Suprapubic skin (tissue), 4 donors: ENCODE results near the gene UBE2E3. TPM values are rescaled to one million over a fixed set of nuclear protein-coding genes. Genes with fewer than 3 reads are reported as not detected.

Experiments used
- DNase-seq, 2 donors: peaks; one replicate each; pipeline ENCODE4 v3.0.0-alpha.2; 2019; ENCODE audit warnings: low spot score in 2 of 2
- H3K27ac ChIP-seq: fragments of 200-600 bp; sonication (generic); one replicate; pipeline ENCODE4 v1.5.1; 2019
- H3K27me3 ChIP-seq: fragments of 200-600 bp; sonication (generic); one replicate; pipeline ENCODE4 v1.5.1; 2019
- H3K36me3 ChIP-seq: fragments of 200-600 bp; sonication (generic); one replicate; pipeline ENCODE4 v1.5.1; 2019
- H3K4me1 ChIP-seq: fragments of 200-600 bp; sonication (generic); one replicate; pipeline ENCODE4 v1.5.1; 2019
- H3K4me3 ChIP-seq: fragments of 200-600 bp; sonication (generic); one replicate; pipeline ENCODE4 v1.5.1; 2019; ENCODE audit warnings: mild to moderate bottlenecking
- H3K9me3 ChIP-seq: fragments of 200-600 bp; sonication (generic); one replicate; pipeline ENCODE4 v1.5.1; 2019
- CTCF ChIP-seq, 2 donors: fragments of 200-600 bp in 1 of 2; fragments of 450-650 bp in 1 of 2; sonication (generic) in 1 of 2; IDR thresholded peaks; one replicate each; pipeline ENCODE4 v1.5.1; 2016 to 2019; ENCODE audit warnings: antibody characterized with exemption in 2 of 2, mild to moderate bottlenecking in 1 of 2, moderate library complexity in 1 of 2
- EP300 ChIP-seq: sonication (generic); formaldehyde crosslinking; IDR thresholded peaks from one replicate; pipeline ENCODE4 v1.6.1; 2017; ENCODE audit warnings: antibody characterized with exemption
- POLR2A ChIP-seq, 2 donors: fragments of 450-650 bp; IDR thresholded peaks; one replicate each; pipeline ENCODE4 v1.6.1; 2017; ENCODE audit warnings: antibody characterized with exemption in 2 of 2, mild to moderate bottlenecking in 2 of 2, moderate library complexity in 2 of 2
- POLR2AphosphoS5 ChIP-seq, 3 donors: sonication (generic); formaldehyde crosslinking; IDR thresholded peaks; one replicate each; pipeline ENCODE4 v1.6.1; 2017; ENCODE audit warnings: antibody characterized with exemption in 3 of 3
- WGBS: methylation state at CpG from one replicate; pipeline ENCODE4 v1.1.5; 2018; 5-methylcytosine and 5-hydroxymethylcytosine counted together
- total RNA-seq, 4 donors: library from RNA; depleted of rRNA; stranded (reverse); fragments of >200 nt; gene quantifications; one replicate each; pipeline ENCODE4 v1.1.0, GENCODE V29; 2016

The UBE2E3 gene
- total RNA-seq, 4 donors from 2014 or later, result 50.6 to 79.5 (median 66.1) TPM

- peaks cover 3% of the 10 kb centered on the region for H3K27me3 ChIP-seq
- DNase-seq, result no peak
- H3K27ac ChIP-seq, result no peak overlapping the region
- no peaks in the 10 kb centered on the region for H3K4me1 ChIP-seq
- H3K36me3 ChIP-seq, result no peaks in the 10 kb centered on the region
- no peaks in the 10 kb centered on the region for H3K9me3 ChIP-seq
- no peak for TF ChIP-seq CTCF (IDR thresholded peaks at IDR 0.05)
- TF ChIP-seq POLR2AphosphoS5 (IDR thresholded peaks at IDR 0.05), result no peak
- TF ChIP-seq EP300, result no peak
- no peak for TF ChIP-seq POLR2A (IDR thresholded peaks at IDR 0.05)
- 64% methylated on average over 4 of the region's 4 CpGs for WGBS
- no peak overlapping the region for H3K4me3 ChIP-seq
Observed at GRCh38 chr2:180962727-180963314, 17.6 kb upstream of the UBE2E3 start.

GRCh38 chr2:180966378-180966777, 14.0 kb upstream of the UBE2E3 start:
- Histone ChIP-seq H3K36me3 (no peaks in the 10 kb centered on the region), H3K9me3 (no peaks in the 10 kb centered on the region), H3K4me3 (no peak overlapping the region), H3K27me3 (peaks cover 3% of the 10 kb centered on the region), H3K4me1 (no peaks in the 10 kb centered on the region), H3K27ac (no peak overlapping the region)
- no peak for TF ChIP-seq CTCF (IDR thresholded peaks at IDR 0.05)
- TF ChIP-seq POLR2AphosphoS5 (IDR thresholded peaks at IDR 0.05), result no peak
- TF ChIP-seq POLR2A (IDR thresholded peaks at IDR 0.05), result no peak
- TF ChIP-seq EP300, result no peak
- WGBS, result 94% methylated on average over 3 of the region's 3 CpGs
- DNase-seq, result no peak

GRCh38 chr2:180969124-180969523, 11.3 kb upstream of the UBE2E3 start:
- WGBS, result 40% methylated on average over 1 of the region's 1 CpG
- Histone ChIP-seq H3K4me1 (no peaks in the 10 kb centered on the region), H3K27me3 (peaks cover 3% of the 10 kb centered on the region), H3K27ac (no peak overlapping the region), H3K36me3 (no peaks in the 10 kb centered on the region), H3K9me3 (no peaks in the 10 kb centered on the region), H3K4me3 (no peak overlapping the region)
- no peak for DNase-seq
- TF ChIP-seq POLR2A (IDR thresholded peaks at IDR 0.05) (no peak), POLR2AphosphoS5 (IDR thresholded peaks at IDR 0.05) (no peak), CTCF (IDR thresholded peaks at IDR 0.05) (no peak), EP300 (no peak)

- Histone ChIP-seq H3K4me1 (no peaks in the 10 kb centered on the region), H3K27me3 (no peaks in the 10 kb centered on the region), H3K36me3 (no peaks in the 10 kb centered on the region), H3K9me3 (no peaks in the 10 kb centered on the region), H3K27ac (no peak overlapping the region), H3K4me3 (no peak overlapping the region)
- no peak for DNase-seq
- 88% methylated on average over 3 of the region's 3 CpGs for WGBS
- no peak for TF ChIP-seq CTCF (IDR thresholded peaks at IDR 0.05)
- no peak for TF ChIP-seq POLR2A (IDR thresholded peaks at IDR 0.05)
Observed at GRCh38 chr2:180970016-180970415, 10.4 kb upstream of the UBE2E3 start.

GRCh38 chr2:180971811-180972210, 8.6 kb upstream of the UBE2E3 start:
- TF ChIP-seq POLR2AphosphoS5 (IDR thresholded peaks at IDR 0.05) (no peak), POLR2A (IDR thresholded peaks at IDR 0.05) (no peak), CTCF (IDR thresholded peaks at IDR 0.05) (no peak), EP300 (no peak)
- Histone ChIP-seq H3K4me3 (no peak overlapping the region), H3K4me1 (no peaks in the 10 kb centered on the region), H3K27ac (no peak overlapping the region), H3K27me3 (no peaks in the 10 kb centered on the region), H3K9me3 (no peaks in the 10 kb centered on the region), H3K36me3 (no peaks in the 10 kb centered on the region)
- no peak for DNase-seq
- 100% methylated on average over 1 of the region's 1 CpG for WGBS
